ENCODE results near the gene PLCB1.

The PLCB1 gene

DNA sequence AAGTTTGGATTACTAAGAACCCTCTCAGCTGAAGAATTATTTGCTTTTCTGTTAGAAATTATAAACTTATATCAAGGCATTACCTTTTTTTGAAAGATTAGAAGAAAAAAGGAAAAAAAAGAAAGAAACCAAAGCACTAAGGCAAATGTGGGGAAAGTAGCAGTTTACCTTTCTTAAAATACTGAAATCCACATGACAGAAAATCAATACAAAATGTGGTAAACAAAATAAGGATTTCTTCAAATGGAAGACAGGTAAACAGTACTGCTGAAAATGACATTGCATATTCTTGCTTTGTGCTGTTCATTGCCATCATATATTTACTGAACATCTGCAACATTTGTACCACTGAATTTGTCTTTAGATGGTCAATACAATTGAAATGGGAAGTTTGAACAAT lies 525.6 kb downstream of the PLCB1 start:
- no peak for DNase-seq (ENCODE audit: low spot score)

- DNase-seq (ENCODE audit: low spot score): no peak
Observed at GRCh38 chr20:8658103-8658502, 526.0 kb downstream of the PLCB1 start.

- DNase-seq (ENCODE audit: low spot score): no peak
Observed at GRCh38 chr20:8661229-8661952, 529.3 kb downstream of the PLCB1 start.

- no peak for DNase-seq (ENCODE audit: low spot score)
Observed at GRCh38 chr20:8662433-8662954, 530.4 kb downstream of the PLCB1 start.

GRCh38 chr20:8663424-8663823 lies 531.4 kb downstream of the PLCB1 start:
- DNase-seq (ENCODE audit: low spot score): no peak

- no peak for DNase-seq (ENCODE audit: low spot score)
Observed at GRCh38 chr20:8664778-8665177, 532.7 kb downstream of the PLCB1 start.

DNA sequence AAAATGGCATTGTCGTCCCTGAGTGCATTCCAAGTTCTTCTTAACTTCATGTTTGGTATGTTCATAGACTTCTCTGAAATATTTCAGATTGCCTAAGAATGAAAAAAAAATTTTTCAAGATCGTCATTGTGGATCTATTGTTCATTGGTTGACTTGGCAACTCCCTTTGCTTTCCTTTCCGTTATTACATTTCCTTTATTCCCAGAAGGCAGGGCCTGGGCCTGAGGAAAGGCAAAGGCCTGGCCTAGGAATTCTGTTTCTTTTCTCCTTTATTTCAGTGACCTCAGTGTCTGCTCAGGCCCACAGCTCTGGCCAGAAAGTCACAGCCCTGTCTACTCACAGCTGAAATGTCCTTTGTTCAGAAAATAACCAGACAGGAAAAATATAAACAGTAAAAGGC lies 535.2 kb downstream of the PLCB1 start:
- no peak for DNase-seq (ENCODE audit: low spot score)

GRCh38 chr20:8670207-8670892 lies 538.3 kb downstream of the PLCB1 start:
- no peak for DNase-seq (ENCODE audit: low spot score)

DNA sequence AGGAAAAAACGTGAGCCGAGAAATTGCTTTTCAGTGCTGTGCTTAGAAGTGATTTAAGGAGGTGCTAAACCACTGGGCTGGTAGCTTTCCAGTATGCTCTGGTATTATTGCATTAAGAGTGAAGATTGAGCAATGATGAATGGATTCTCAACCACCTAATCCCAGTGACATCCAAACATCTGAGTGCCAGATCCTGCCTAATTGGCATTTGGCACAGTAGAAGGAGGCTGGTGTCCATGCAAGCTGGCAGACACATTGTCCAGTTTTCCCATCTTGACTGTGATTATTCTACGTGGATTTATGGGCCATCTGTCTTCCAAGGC lies 538.8 kb downstream of the PLCB1 start:
- peak; percentile 76 for DNase-seq (ENCODE audit: low spot score)

- no peak for DNase-seq (ENCODE audit: low spot score)
Observed at GRCh38 chr20:8671370-8671961, 539.4 kb downstream of the PLCB1 start.

- no peak for DNase-seq (ENCODE audit: low spot score)
Observed at GRCh38 chr20:8673116-8673515, 541.0 kb downstream of the PLCB1 start.

GRCh38 chr20:8675896-8676295 lies 543.8 kb downstream of the PLCB1 start:
- DNase-seq (ENCODE audit: low spot score): no peak

DNA sequence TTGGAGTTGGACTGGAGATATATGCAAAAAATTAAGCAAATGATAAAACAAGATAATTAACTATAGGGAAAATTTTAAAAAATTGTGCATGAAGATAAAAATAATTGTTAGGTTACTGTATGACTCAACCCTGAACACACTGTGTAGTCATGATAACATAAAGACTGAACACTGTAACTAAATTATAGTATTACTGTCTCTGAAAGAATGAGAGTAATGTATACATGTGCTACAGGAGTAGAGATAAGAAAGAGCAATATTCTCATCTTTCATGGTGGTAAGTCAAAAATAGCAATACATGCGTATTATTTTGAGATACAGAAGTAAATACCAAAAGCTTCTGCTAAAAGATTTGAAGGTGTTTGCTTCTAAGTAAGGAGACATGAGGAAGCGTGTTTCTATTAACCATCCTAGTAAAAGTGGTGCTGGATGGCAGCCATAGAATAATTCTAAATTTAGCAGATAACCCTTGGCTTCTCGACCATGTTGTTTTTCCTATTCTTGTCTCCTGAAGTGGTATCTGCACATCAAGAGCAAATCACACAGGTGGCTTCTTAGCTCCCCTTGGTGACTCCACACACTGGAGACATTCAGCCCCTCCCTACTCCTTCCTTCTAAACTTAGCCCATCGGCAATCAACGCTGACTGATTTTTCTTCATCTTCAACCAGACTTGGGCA lies 546.2 kb downstream of the PLCB1 start:
- DNase-seq (ENCODE audit: low spot score): no peak

GRCh38 chr20:8689337-8689736 lies 557.3 kb downstream of the PLCB1 start:
- no peak for DNase-seq (ENCODE audit: low spot score)

DNA sequence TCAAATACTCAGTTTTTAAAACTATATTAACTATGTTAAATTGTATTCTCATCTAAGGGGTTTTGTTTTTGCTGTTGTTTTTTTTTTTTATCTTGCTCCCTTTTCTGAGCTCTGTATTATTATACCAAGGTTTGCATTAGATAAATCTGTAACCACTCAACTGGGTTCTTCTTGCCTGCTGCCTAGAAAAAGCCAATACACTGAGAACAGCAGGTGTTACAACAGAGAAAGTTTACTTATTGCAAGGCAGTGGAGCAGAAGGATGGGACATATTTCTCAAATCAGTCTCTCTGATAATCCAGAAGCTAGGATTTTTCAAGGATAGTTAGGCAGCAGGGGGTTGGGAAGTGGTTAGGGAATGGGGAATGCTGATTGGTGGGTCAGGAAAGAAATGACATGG lies 558.0 kb downstream of the PLCB1 start:
- no peak for DNase-seq (ENCODE audit: low spot score)

DNA sequence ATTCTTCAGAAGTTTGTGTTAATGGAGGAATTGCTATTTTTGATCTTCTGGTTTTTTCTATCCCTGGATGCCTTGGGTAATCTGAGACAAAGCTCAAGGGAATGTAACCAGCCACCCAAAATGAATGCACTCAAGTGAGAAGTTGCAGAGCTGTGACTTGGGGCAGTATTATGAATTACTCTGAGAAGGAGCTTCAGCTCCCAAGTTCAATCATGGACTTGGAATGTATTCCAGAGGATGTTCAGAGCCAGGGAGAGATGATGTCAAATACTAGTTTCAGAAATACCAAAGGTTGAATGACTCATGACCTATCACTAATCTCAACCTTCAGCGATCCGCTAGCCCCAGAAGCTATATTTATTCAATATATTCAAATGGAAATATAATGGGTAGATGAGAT lies 561.6 kb downstream of the PLCB1 start:
- DNase-seq (ENCODE audit: low spot score): peak; percentile 72

DNA sequence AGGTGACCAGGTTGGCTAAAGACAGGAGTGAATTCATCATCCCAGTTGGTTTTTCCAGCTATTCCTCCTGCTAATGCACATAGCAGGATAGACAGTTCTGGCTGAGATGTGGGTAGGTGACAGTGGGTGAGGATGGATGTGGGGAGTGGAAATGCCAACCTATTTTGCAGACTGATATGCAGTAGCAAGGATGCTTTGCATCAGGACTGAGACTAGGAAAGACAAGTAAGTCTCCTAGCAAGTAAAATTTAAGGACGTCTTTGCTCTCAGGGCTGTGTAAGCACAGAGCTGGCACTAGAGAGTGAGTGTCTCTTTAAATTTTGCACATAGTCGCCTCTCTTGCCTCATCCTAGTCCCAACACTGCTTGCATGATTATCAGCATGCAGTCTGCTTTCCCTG lies 568.7 kb downstream of the PLCB1 start:
- DNase-seq (ENCODE audit: low spot score): no peak

DNA sequence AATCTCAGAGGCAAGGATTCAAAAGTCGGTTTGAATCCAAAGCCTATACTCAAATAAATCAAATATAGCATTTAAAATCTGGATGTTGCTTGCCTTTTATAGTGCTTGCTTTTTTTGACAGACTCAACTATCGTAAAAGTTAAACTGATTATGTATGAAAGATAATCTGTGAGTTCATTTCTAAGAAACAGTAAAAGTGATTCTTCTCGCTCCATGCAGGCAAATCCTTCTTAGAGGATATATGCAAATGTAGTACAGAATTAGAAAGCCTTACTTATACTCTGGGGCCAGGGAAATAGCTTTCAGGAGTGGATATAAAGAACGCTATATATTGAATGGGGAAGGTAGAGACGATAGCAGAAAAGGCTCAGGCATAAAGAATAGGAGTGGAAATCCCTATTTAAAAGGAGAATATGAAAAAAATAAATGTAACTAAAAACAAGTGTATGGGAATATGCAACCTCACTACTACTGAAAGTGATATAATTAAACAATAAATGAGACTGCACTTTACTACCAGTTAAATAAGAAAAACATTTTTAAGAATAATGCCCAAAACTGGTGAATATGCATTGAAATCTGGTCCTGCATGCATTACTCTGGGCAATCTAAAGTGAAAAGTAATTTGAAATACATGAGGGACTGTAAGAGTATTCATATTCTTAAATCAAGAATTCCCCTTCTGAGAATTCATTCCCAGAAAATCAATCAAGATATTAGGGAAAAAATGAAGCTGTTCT lies 575.1 kb downstream of the PLCB1 start:
- DNase-seq (ENCODE audit: low spot score): no peak

- DNase-seq (ENCODE audit: low spot score): no peak
Observed at GRCh38 chr20:8709627-8710026, 577.6 kb downstream of the PLCB1 start.

- DNase-seq (ENCODE audit: low spot score): no peak
Observed at GRCh38 chr20:8711501-8711900, 579.4 kb downstream of the PLCB1 start.

DNA sequence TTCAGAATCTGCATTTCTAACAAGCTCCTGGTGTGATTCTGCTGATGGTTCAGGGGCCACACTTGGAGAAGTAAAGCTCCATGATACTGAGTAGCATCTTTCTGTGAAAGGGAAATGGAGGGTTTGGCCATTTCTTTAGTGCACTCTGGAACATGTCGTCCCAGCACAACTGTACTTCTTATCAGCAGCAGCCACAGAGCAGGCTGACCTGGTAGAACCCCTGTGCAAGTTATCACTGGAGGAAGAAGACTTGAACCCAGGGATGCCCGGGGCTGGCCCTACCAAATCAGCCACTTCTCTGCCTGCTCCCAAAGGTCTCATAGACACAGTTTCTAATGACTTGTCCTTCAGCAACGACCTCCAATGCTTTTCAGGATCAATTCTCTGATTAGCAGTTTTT lies 582.1 kb downstream of the PLCB1 start:
- DNase-seq (ENCODE audit: low spot score): no peak

- no peak for DNase-seq (ENCODE audit: low spot score)
Observed at GRCh38 chr20:8718279-8718678, 586.2 kb downstream of the PLCB1 start.

Measured in AG08395 (cell line).